ENCODE results near the gene GABARAP.

DNA sequence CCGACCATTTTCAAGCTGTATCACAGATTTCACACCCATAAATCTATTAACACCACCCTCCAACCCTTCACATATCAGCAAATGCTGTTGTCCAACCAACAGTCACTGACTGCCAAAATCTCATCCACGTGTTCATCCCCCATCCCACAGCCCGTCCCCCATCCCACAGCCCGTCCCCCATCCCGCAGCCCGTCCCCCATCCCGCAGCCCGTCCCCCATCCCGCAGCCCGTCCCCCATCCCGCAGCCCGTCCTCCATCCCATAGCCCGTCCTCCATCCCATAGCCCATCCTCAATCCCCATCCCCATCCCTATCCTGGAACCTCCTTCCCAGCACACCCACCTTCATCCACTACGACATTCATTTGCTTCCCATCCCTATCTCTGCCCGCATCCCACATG is 36.7 kb downstream of the GABARAP start:
- TF ChIP-seq RAD21 (IDR thresholded peaks at IDR 0.05; ENCODE audit: low read depth) (no peak), EGR1 (IDR thresholded peaks at IDR 0.05) (no peak), TAF1 (IDR thresholded peaks at IDR 0.05; ENCODE audit: low read depth) (no peak), EP300 (IDR thresholded peaks at IDR 0.05; ENCODE audit: borderline replicate concordance) (no peak), FOXM1 (IDR thresholded peaks at IDR 0.05; ENCODE audit: borderline replicate concordance, low read depth) (no peak)
- TF ChIP-seq, protein P1, sequence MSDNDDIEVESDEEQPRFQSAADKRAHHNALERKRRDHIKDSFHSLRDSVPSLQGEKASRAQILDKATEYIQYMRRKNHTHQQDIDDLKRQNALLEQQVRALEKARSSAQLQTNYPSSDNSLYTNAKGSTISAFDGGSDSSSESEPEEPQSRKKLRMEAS (IDR thresholded peaks at IDR 0.05) = no peak
- TF ChIP-seq, protein P2, sequence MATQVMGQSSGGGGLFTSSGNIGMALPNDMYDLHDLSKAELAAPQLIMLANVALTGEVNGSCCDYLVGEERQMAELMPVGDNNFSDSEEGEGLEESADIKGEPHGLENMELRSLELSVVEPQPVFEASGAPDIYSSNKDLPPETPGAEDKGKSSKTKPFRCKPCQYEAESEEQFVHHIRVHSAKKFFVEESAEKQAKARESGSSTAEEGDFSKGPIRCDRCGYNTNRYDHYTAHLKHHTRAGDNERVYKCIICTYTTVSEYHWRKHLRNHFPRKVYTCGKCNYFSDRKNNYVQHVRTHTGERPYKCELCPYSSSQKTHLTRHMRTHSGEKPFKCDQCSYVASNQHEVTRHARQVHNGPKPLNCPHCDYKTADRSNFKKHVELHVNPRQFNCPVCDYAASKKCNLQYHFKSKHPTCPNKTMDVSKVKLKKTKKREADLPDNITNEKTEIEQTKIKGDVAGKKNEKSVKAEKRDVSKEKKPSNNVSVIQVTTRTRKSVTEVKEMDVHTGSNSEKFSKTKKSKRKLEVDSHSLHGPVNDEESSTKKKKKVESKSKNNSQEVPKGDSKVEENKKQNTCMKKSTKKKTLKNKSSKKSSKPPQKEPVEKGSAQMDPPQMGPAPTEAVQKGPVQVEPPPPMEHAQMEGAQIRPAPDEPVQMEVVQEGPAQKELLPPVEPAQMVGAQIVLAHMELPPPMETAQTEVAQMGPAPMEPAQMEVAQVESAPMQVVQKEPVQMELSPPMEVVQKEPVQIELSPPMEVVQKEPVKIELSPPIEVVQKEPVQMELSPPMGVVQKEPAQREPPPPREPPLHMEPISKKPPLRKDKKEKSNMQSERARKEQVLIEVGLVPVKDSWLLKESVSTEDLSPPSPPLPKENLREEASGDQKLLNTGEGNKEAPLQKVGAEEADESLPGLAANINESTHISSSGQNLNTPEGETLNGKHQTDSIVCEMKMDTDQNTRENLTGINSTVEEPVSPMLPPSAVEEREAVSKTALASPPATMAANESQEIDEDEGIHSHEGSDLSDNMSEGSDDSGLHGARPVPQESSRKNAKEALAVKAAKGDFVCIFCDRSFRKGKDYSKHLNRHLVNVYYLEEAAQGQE (IDR thresholded peaks at IDR 0.05; ENCODE audit: low read depth) = no peak

Measured in Ishikawa (cell line).